Heart left ventricle (tissue), 13 donors: ENCODE results near the gene GREB1.

Experiments
- CTCF ChIP-seq, 12 donors: fragments of 200-600 bp; sonication (generic) in 4 of 12; IDR thresholded peaks; one replicate each; pipeline versions ENCODE4 v1.5.0 to v1.8.0; 2018 to 2022; ENCODE audit warnings: antibody characterized with exemption in 12 of 12, mild to moderate bottlenecking in 5 of 12
- POLR2A ChIP-seq, 2 donors: fragments of 450-650 bp; IDR thresholded peaks; one replicate each; pipeline ENCODE4 v1.6.1; 2017; ENCODE audit warnings: antibody characterized with exemption in 2 of 2, mild to moderate bottlenecking in 2 of 2, moderate library complexity in 2 of 2
- donor health status: ischemic (EF 13 %, LVEDD 7.1; RV severe dilation, severe dysfunction).
- donor health status: DM: no; HTN: yes; CAD: no.
- donor health status: DM: no; HTN: no; CAD: no.
- donor health status: ischemic (EF 25% LVEDD 6.9; RV normal size, moderate dysfunction).
- donor health status: ischemic (EF 25% LVEDD 5.7; RV mildly dilated, moderate dysfunction).
- donor health status: ischemic (EF 35%, LVEDD 5.7; RV mildly dilated, moderate dysfunction).
- donor health status: nonischemic (EF 11% LVEDD 7.7; RV severe dilation, severe dysfunction).
- donor health status: DM: yes; HTN: yes; CAD: no.
- donor health status: PGD.
- donor health status: ischemic (EF 29% LVEDD 5.4; RV normal size, mild dysfunction).
- donor health status: nonischemic (EF 23%, LVEDD 6.1; RV moderate dilation, normal function).

GRCh38 chr2:11508279-11508678 lies 25.6 kb upstream of the GREB1 start:
- TF ChIP-seq CTCF (IDR thresholded peaks at IDR 0.05) (no peak), POLR2A (IDR thresholded peaks at IDR 0.05) (no peak)
